SK-N-SH treated with all-trans-retinoic acid at 6 μM for 48 hours (cell line): ENCODE measurements around the gene DCDC1.
A peak's percentile ranks its signal among the peaks of the same experiment; 100 is the strongest.

Experiments
- ATAC-seq: fragments of 200-7000 bp; cut with Tn5 transposase; 3 replicates; pipeline ENCODE4 v1.9.1; 2020; ENCODE audit warnings: mild to moderate bottlenecking, moderate library complexity
- BACH2 ChIP-seq: fragments of 250-450 bp; sonication (Bioruptor Pico); IDR thresholded peaks from 2 replicates; pipeline ENCODE4 v1.9.0; 2021; ENCODE audit warnings: mild to moderate bottlenecking, borderline replicate concordance
- CREB5 ChIP-seq: fragments of 250-450 bp; sonication (Bioruptor Pico); IDR thresholded peaks from 2 replicates; pipeline ENCODE4 v1.5.1; 2020; ENCODE audit warnings: low read depth, mild to moderate bottlenecking, moderate library complexity
- CSDC2 ChIP-seq: fragments of 250-450 bp; sonication (Bioruptor Pico); IDR thresholded peaks from 2 replicates; pipeline ENCODE4 v1.5.0; 2020; ENCODE audit warnings: mild to moderate bottlenecking, moderate library complexity
- CSRNP3 ChIP-seq: fragments of 250-450 bp; sonication (Bioruptor Pico); IDR thresholded peaks from 2 replicates; pipeline ENCODE4 v1.5.1; 2021; ENCODE audit warnings: mild to moderate bottlenecking, moderate library complexity
- ESRRG ChIP-seq: fragments of 250-450 bp; sonication (Bioruptor Pico); IDR thresholded peaks from 2 replicates; pipeline ENCODE4 v1.6.1; 2021; ENCODE audit warnings: mild to moderate bottlenecking
- GLIS3 ChIP-seq: fragments of 250-450 bp; sonication (Bioruptor Pico); IDR thresholded peaks from 2 replicates; pipeline ENCODE4 v1.5.0; 2020; ENCODE audit warnings: mild to moderate bottlenecking, moderate library complexity
- ISL1 ChIP-seq: fragments of 250-450 bp; sonication (Bioruptor Pico); IDR thresholded peaks from 2 replicates; pipeline ENCODE4 v2.1.2; 2022; ENCODE audit warnings: mild to moderate bottlenecking, moderate library complexity
- PATZ1 ChIP-seq: fragments of 250-450 bp; sonication (Bioruptor Pico); IDR thresholded peaks from 2 replicates; pipeline ENCODE4 v1.8.0; 2020; ENCODE audit warnings: mild to moderate bottlenecking, moderate library complexity, borderline replicate concordance
- PPARA ChIP-seq: fragments of 250-450 bp; sonication (Bioruptor Pico); IDR thresholded peaks from 2 replicates; pipeline ENCODE4 v1.5.0; 2020; ENCODE audit warnings: mild to moderate bottlenecking, borderline replicate concordance
- RARB ChIP-seq: fragments of 250-450 bp; sonication (Bioruptor Pico); IDR thresholded peaks from 2 replicates; pipeline ENCODE4 v1.8.0; 2021; ENCODE audit warnings: mild to moderate bottlenecking, moderate library complexity
- SNAI2 ChIP-seq: fragments of 250-450 bp; sonication (Bioruptor Pico); IDR thresholded peaks from 2 replicates; pipeline ENCODE4 v1.5.0; 2020; ENCODE audit warnings: mild to moderate bottlenecking, moderate library complexity
- TCF4 ChIP-seq: fragments of 250-450 bp; sonication (Bioruptor Pico); IDR thresholded peaks from 2 replicates; pipeline ENCODE4 v1.8.0; 2021; ENCODE audit warnings: mild to moderate bottlenecking, moderate library complexity, borderline replicate concordance
- TOX ChIP-seq: fragments of 250-450 bp; sonication (Bioruptor Pico); IDR thresholded peaks from 2 replicates; pipeline ENCODE4 v1.8.0; 2021; ENCODE audit warnings: mild to moderate bottlenecking, moderate library complexity, borderline replicate concordance
- TSHZ2 ChIP-seq: fragments of 250-450 bp; sonication (Bioruptor Pico); IDR thresholded peaks from 2 replicates; pipeline ENCODE4 v1.5.0; 2020; ENCODE audit warnings: mild to moderate bottlenecking, moderate library complexity
- ZC3H10 ChIP-seq: fragments of 250-450 bp; sonication (Bioruptor Pico); IDR thresholded peaks from 2 replicates; pipeline ENCODE4 v1.5.1; 2021; ENCODE audit warnings: mild to moderate bottlenecking, moderate library complexity
- ZFP3 ChIP-seq: fragments of 250-450 bp; sonication (Bioruptor Pico); IDR thresholded peaks from 2 replicates; pipeline ENCODE4 v1.5.0; 2020; ENCODE audit warnings: mild to moderate bottlenecking, moderate library complexity
- ZFP30 ChIP-seq: fragments of 450-650 bp; formaldehyde crosslinking; IDR thresholded peaks from 2 replicates; pipeline ENCODE4 v1.5.0; 2022; ENCODE audit warnings: mild to moderate bottlenecking, moderate library complexity
- ZNF565 ChIP-seq: fragments of 450-650 bp; formaldehyde crosslinking; conservative IDR thresholded peaks from 2 replicates; pipeline ENCODE4 v1.5.0; 2020; ENCODE audit warnings: low read depth, mild to moderate bottlenecking, moderate library complexity
- ZNF70 ChIP-seq: fragments of 450-650 bp; formaldehyde crosslinking; IDR thresholded peaks from 2 replicates; pipeline ENCODE4 v1.5.0; 2020; ENCODE audit warnings: mild to moderate bottlenecking, moderate library complexity
- ZNF8 ChIP-seq: fragments of 450-650 bp; formaldehyde crosslinking; IDR thresholded peaks from 2 replicates; pipeline ENCODE4 v1.5.0; 2020; ENCODE audit warnings: mild to moderate bottlenecking, moderate library complexity

Gene DCDC1

GRCh38 chr11:30967579-30967978 lies 402.0 kb downstream of the DCDC1 start:
- no peak for TF ChIP-seq ZNF70 (CRISPR knock-in tag)
- no peak for TF ChIP-seq ZFP30 (CRISPR knock-in tag)
- no peak for TF ChIP-seq SNAI2
- TF ChIP-seq RARB (CRISPR knock-in tag) = no peak
- no peak for TF ChIP-seq CSDC2
- no peak for TF ChIP-seq TOX
- no peak for TF ChIP-seq TSHZ2
- TF ChIP-seq ZNF565 (CRISPR knock-in tag) = no peak
- ATAC-seq = no peak

- ATAC-seq = peak; percentile 77
- TF ChIP-seq TSHZ2 = no peak
- TF ChIP-seq TCF4 (CRISPR knock-in tag) = no peak
- no peak for TF ChIP-seq ZFP3 (CRISPR knock-in tag)
- TF ChIP-seq CREB5 = no peak
- TF ChIP-seq RARB (CRISPR knock-in tag) = no peak
- TF ChIP-seq ESRRG = no peak
- no peak for TF ChIP-seq ZFP30 (CRISPR knock-in tag)
- no peak for TF ChIP-seq BACH2 (CRISPR knock-in tag)
- TF ChIP-seq PATZ1 (CRISPR knock-in tag) = no peak
- TF ChIP-seq PPARA = no peak
- TF ChIP-seq ISL1 (CRISPR knock-in tag) = no peak
- TF ChIP-seq ZNF8 = no peak
- no peak for TF ChIP-seq ZC3H10 (CRISPR knock-in tag)
- TF ChIP-seq CSRNP3 (CRISPR knock-in tag) = no peak
- TF ChIP-seq CSDC2 = no peak
- TF ChIP-seq, all 23 proteins: peak for 0
Observed at GRCh38 chr11:30960387-30960992, 409.0 kb downstream of the DCDC1 start.

GRCh38 chr11:30956751-30957150 lies 412.8 kb downstream of the DCDC1 start:
- no peak for TF ChIP-seq BACH2 (CRISPR knock-in tag)
- no peak for TF ChIP-seq ZFP3 (CRISPR knock-in tag)
- TF ChIP-seq ESRRG = no peak
- TF ChIP-seq TCF4 (CRISPR knock-in tag) = no peak
- no peak for TF ChIP-seq GLIS3
- TF ChIP-seq PPARA = no peak
- no peak for TF ChIP-seq TSHZ2
- TF ChIP-seq ZC3H10 (CRISPR knock-in tag) = no peak
- no peak for TF ChIP-seq ZNF8
- TF ChIP-seq CREB5 = no peak
- TF ChIP-seq CSRNP3 (CRISPR knock-in tag) = no peak
- no peak for ATAC-seq
